ENCODE data around the gene AKAP7.

DNA sequence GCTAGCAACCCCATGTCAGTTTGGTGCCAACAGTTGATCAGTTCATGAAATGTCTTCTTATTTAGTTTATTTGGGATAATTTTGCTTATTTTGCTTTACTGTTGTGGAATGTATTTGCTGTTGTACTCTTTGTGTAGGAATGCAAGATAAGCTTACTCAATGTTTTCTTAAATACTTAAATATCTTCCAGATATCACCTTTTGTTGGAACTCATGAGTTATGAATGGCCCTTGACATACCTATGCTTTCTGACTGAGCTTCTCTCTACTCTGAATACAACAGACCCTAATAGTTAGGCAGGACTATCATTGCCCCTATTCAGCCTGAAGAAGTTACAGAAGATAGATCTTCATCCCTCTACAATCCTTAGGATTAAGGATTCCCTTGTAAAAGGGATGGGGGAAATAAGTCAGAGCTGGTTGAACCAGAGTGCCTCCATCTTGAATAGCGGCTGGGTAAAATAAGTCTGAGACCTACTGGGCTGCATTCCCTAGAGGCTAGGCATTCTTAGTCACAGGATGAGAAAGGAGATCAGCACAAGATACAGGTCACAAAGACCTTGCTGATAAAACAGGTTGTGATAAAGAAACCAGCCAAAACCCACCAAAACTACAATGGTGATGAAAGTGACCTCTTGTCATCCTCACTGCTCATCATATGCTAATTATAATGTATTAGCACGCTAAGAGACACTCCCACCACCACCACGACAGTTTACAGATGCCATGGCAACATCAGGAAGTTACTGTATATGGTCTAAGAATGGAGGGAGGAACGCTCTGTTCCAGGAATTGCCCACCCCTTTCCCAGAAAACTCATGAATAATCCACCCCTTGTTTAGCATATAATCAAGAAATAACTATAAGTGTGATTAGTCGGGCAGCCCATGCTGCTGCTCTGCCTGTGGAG, 196.9 kb downstream of the AKAP7 start:
- TF ChIP-seq, protein P1, sequence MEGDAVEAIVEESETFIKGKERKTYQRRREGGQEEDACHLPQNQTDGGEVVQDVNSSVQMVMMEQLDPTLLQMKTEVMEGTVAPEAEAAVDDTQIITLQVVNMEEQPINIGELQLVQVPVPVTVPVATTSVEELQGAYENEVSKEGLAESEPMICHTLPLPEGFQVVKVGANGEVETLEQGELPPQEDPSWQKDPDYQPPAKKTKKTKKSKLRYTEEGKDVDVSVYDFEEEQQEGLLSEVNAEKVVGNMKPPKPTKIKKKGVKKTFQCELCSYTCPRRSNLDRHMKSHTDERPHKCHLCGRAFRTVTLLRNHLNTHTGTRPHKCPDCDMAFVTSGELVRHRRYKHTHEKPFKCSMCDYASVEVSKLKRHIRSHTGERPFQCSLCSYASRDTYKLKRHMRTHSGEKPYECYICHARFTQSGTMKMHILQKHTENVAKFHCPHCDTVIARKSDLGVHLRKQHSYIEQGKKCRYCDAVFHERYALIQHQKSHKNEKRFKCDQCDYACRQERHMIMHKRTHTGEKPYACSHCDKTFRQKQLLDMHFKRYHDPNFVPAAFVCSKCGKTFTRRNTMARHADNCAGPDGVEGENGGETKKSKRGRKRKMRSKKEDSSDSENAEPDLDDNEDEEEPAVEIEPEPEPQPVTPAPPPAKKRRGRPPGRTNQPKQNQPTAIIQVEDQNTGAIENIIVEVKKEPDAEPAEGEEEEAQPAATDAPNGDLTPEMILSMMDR (IDR thresholded peaks at IDR 0.05) = no peak
- no peak for TF ChIP-seq EZH2phosphoT487 (IDR thresholded peaks at IDR 0.05)
